Endothelial cell of umbilical vein (primary cell): ENCODE measurements around the gene TF. TPM values are rescaled to one million over a fixed set of nuclear protein-coding genes. Genes with fewer than 3 reads are reported as not detected.

ENCODE experiments used
- BruUV-seq: library from RNA; stranded (reverse); fragments of 400-500 nt; replicated peaks from 2 replicates; lab custom pipeline; 2021; lab: Mats Ljungman, UMichigan
- CTCF ChIA-PET: fragments of 300-600, 350-600 bp; sonication (Branson Sonifier 250); formaldehyde crosslinking; loops from one replicate; lab custom pipeline; 2021; ENCODE audit warnings: antibody characterized with exemption, inconsistent platforms; lab: Charles Lee
- POLR2A ChIA-PET: fragments of 300-600, 350-600 bp; sonication (Branson Sonifier 250); formaldehyde crosslinking; loops from one replicate; lab custom pipeline; 2021; ENCODE audit warnings: antibody characterized with exemption, inconsistent platforms; lab: Charles Lee
- DNase-seq: peaks from one replicate; pipeline ENCODE4 v3.0.0-alpha.2; 2011; ENCODE audit warnings: low read depth, low spot score
- FAIRE-seq: peaks from 2 replicates; lab custom pipeline; 2011; peaks lifted over from hg19 to GRCh38; lab: Jason Lieb, UNC
- H2AFZ ChIP-seq: 2 replicates; pipeline ENCODE4 v1.6.0; 2012; ENCODE audit warnings: low read depth, low read length, control low read depth, inconsistent platforms
- H3K27ac ChIP-seq: 2 replicates; pipeline ENCODE4 v1.5.1; 2011; ENCODE audit warnings: low read depth, mild to moderate bottlenecking, control low read depth, low read length, moderate library complexity; ENCODE audit not compliant: insufficient read depth
- H3K27me3 ChIP-seq, 2 experiments: 2 replicates each; pipeline versions ENCODE4 v1.6.0 to v1.6.1; 2011; ENCODE audit warnings: low read length in 2 of 2, mixed read lengths in 1 of 2; ENCODE audit not compliant: control insufficient read depth in 2 of 2, insufficient read depth in 2 of 2
- H3K36me3 ChIP-seq, 2 experiments: 2 replicates in 1 of 2; 3 replicates in 1 of 2; pipeline ENCODE4 v1.5.1; 2011; ENCODE audit warnings: low read length in 2 of 2, mild to moderate bottlenecking in 1 of 2, moderate library complexity in 1 of 2; ENCODE audit not compliant: control insufficient read depth in 2 of 2, insufficient read depth in 2 of 2; ENCODE audit errors: extremely low read depth in 1 of 2
- H3K4me1 ChIP-seq: 3 replicates; pipeline ENCODE4 v1.5.1; 2011; ENCODE audit warnings: mild to moderate bottlenecking, low read length; ENCODE audit not compliant: control insufficient read depth, insufficient read depth; ENCODE audit errors: extremely low read depth
- H3K4me2 ChIP-seq: 2 replicates; pipeline ENCODE4 v1.6.1; 2011; ENCODE audit warnings: low read length, control low read depth, mixed read lengths; ENCODE audit not compliant: insufficient read depth
- H3K4me3 ChIP-seq, 3 experiments: fragments of 200-600 bp in 1 of 3; sonication (generic), shearing (Covaris generic) in 1 of 3; replicated peaks in 1 of 3; 2 replicates each; pipeline ENCODE4 v1.5.1; 2011 to 2016; ENCODE audit warnings: control low read depth in 3 of 3, low read length in 3 of 3, mild to moderate bottlenecking in 2 of 3, inconsistent platforms in 1 of 3, low read depth in 1 of 3, moderate library complexity in 1 of 3; ENCODE audit not compliant: insufficient read depth in 1 of 3
- H3K79me2 ChIP-seq: 2 replicates; pipeline ENCODE4 v1.6.0; 2012; ENCODE audit warnings: low read length, inconsistent platforms; ENCODE audit not compliant: control insufficient read depth, insufficient read depth
- H3K9ac ChIP-seq: replicated peaks from 2 replicates; pipeline ENCODE3; 2011; ENCODE audit warnings: low read length, control low read depth; ENCODE audit not compliant: insufficient read depth; ENCODE audit errors: extremely low read depth
- H3K9me1 ChIP-seq: replicated peaks from 3 replicates; pipeline ENCODE4 v1.6.0; 2011; ENCODE audit warnings: mild to moderate bottlenecking, low read length; ENCODE audit not compliant: control insufficient read depth, insufficient read depth; ENCODE audit errors: extremely low read depth
- H3K9me3 ChIP-seq: replicated peaks from 2 replicates; pipeline ENCODE4 v1.5.1; 2012; ENCODE audit warnings: low read length, inconsistent platforms; ENCODE audit not compliant: control insufficient read depth, insufficient read depth
- H4K20me1 ChIP-seq: replicated peaks from 2 replicates; pipeline ENCODE3; 2011; ENCODE audit warnings: mild to moderate bottlenecking, low read length; ENCODE audit not compliant: control insufficient read depth, insufficient read depth; ENCODE audit errors: extremely low read depth
- EZH2 ChIP-seq: IDR thresholded peaks from 2 replicates; pipeline ENCODE4 v1.6.1; 2012; ENCODE audit warnings: borderline replicate concordance, low read depth, mild to moderate bottlenecking, moderate library complexity, low read length, inconsistent platforms; ENCODE audit not compliant: severe bottlenecking
- FOS ChIP-seq: IDR thresholded peaks from 2 replicates; pipeline ENCODE4 v1.6.1; 2011; ENCODE audit warnings: mild to moderate bottlenecking, low read length, moderate library complexity, borderline replicate concordance; ENCODE audit not compliant: insufficient read depth
- GATA2 ChIP-seq: IDR thresholded peaks from 2 replicates; pipeline ENCODE4 v1.7.0; 2011; ENCODE audit warnings: low read depth, mild to moderate bottlenecking, moderate library complexity, mixed read lengths, low read length; ENCODE audit not compliant: insufficient read length, insufficient read depth
- JUN ChIP-seq: IDR thresholded peaks from 2 replicates; pipeline ENCODE4 v1.6.1; 2011; ENCODE audit warnings: borderline replicate concordance, low read depth; ENCODE audit not compliant: insufficient read length, insufficient read depth
- MYC ChIP-seq: IDR thresholded peaks from one replicate; pipeline ENCODE4 v1.6.1; 2011; ENCODE audit warnings: mild to moderate bottlenecking, low read depth, low read length
- POLR2A ChIP-seq: IDR thresholded peaks from 2 replicates; pipeline ENCODE4 v1.6.1; 2012; ENCODE audit warnings: low read depth, mild to moderate bottlenecking, control low read depth, low read length
- POLR2AphosphoS5 ChIP-seq: IDR thresholded peaks from 2 replicates; pipeline ENCODE4 v1.6.1; 2012; ENCODE audit warnings: low read depth, mild to moderate bottlenecking, control low read depth, low read length, moderate library complexity; ENCODE audit not compliant: insufficient read depth
- dilution Hi-C: fragments of 300-500 bp; cut with MboI; formaldehyde crosslinking; loops from one replicate; pipeline ENCODE4 v1.15.0; 2019; ENCODE audit warnings: low sequenced_read_pairs; ENCODE audit not compliant: extremely low pct_ligation_motif_present
- intact Hi-C: fragments of 100-400 bp; cut with micrococcal nuclease; formaldehyde crosslinking; loops from one replicate; pipeline ENCODE4 v1.10.0; 2022
- polyA plus RNA-seq, 4 experiments: library from polyadenylated mRNA; depleted of rRNA in 3 of 4; stranded (reverse) in 3 of 4; unstranded in 1 of 4; fragments of >200 nt; gene quantifications; 2 replicates each; pipeline versions ENCODE4 v1.2.1 to v1.2.3, GENCODE V29; 2011 to 2012; ENCODE audit warnings: missing spikeins in 1 of 4
- total RNA-seq: library from RNA; stranded (reverse); gene quantifications from 2 replicates; pipeline ENCODE4 v1.2.3, GENCODE V29; 2021
- TF ChIP-seq, protein P1 (sequence below), 2 donors: IDR thresholded peaks; 1 replicate in 1 of 2; 2 replicates in 1 of 2; pipeline ENCODE4 v1.5.1; 2011; ENCODE audit warnings: low read length in 2 of 2, mild to moderate bottlenecking in 2 of 2, moderate library complexity in 2 of 2, control low read depth in 1 of 2, inconsistent platforms in 1 of 2, low read depth in 1 of 2; ENCODE audit not compliant: insufficient read depth in 1 of 2; ENCODE audit errors: extremely low read depth in 1 of 2
- TF ChIP-seq, protein P2 (sequence below): IDR thresholded peaks from 2 replicates; pipeline ENCODE4 v1.6.1; 2011; ENCODE audit not compliant: insufficient read depth, insufficient read length

TF gene
- total and polyA plus RNA-seq, 2 donors (not counting 3 experiments of a cell fraction or from before 2014, with no cell fraction given): 0.32 to 0.69 TPM

DNA sequence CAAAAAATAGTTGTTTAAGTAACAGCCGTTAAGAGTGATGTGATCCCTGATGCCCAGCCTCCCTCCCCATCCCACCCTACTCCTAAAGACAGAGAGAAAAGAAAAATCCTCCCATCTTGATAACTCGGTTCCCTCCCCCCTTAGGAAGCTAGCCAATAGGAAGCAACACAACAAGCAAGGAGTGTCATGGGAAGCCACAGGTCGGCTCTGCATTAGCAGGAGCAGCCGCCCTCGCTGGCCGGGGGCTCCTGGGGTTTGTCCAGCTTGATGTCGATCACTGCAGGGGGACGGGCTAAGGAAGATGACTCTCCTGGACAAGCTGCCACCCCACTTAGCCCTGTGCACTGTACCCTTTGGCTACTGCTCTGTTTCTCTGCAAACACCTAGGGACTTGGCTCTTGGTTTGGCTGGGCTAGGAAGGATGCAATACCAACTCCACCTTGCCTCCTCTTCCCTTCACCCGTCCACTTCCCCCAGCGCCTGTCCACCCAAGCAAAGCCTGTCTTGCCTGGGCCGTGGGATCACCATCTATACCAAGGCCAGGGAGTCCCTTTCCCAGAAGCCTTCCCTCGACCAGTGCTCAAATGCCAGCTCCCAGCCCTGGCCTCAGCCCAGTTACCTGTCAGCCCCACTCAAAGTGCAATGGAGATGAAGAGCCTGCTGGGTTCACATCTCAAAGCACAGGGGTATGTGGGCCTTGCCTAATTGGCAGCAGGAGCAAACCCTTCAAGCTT lies 82.5 kb downstream of the TF start:
- TF ChIP-seq POLR2AphosphoS5 (no peak), JUN (no peak), POLR2A (no peak), GATA2 (no peak), MYC (no peak), FOS (no peak), EZH2 (no peak)
- TF ChIP-seq, protein P1, sequence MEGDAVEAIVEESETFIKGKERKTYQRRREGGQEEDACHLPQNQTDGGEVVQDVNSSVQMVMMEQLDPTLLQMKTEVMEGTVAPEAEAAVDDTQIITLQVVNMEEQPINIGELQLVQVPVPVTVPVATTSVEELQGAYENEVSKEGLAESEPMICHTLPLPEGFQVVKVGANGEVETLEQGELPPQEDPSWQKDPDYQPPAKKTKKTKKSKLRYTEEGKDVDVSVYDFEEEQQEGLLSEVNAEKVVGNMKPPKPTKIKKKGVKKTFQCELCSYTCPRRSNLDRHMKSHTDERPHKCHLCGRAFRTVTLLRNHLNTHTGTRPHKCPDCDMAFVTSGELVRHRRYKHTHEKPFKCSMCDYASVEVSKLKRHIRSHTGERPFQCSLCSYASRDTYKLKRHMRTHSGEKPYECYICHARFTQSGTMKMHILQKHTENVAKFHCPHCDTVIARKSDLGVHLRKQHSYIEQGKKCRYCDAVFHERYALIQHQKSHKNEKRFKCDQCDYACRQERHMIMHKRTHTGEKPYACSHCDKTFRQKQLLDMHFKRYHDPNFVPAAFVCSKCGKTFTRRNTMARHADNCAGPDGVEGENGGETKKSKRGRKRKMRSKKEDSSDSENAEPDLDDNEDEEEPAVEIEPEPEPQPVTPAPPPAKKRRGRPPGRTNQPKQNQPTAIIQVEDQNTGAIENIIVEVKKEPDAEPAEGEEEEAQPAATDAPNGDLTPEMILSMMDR (IDR thresholded peaks at IDR 0.05; ENCODE audit: extremely low read depth in 1 of 2, insufficient read depth in 1 of 2, low read depth in 1 of 2, low read length in 2 of 2): no peak
- TF ChIP-seq, protein P2, sequence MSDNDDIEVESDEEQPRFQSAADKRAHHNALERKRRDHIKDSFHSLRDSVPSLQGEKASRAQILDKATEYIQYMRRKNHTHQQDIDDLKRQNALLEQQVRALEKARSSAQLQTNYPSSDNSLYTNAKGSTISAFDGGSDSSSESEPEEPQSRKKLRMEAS: no peak
- BruUV-seq: no TSS peak
- no peaks in the 10 kb centered on the region for H3K4me1 ChIP-seq
- H3K36me3 ChIP-seq: no peaks in the 10 kb centered on the region
- H2AFZ ChIP-seq: no peak overlapping the region
- ChIA-PET CTCF (interaction anchor here (0.6 to 1.5 kb wide), 2 partner anchors 383 to 532 kb away, joined by 3 to 5 read pairs; no protein-coding TSS in a partner anchor), POLR2A (interaction anchor here (0.7 kb wide), 1 partner anchor 646 kb away, joined by 6 read pairs; no protein-coding TSS in a partner anchor)
- no peaks in the 10 kb centered on the region for H3K9me3 ChIP-seq
- H3K79me2 ChIP-seq: no peaks in the 10 kb centered on the region
- no peak overlapping the region for H3K27ac ChIP-seq
- no peak overlapping the region for H3K4me3 ChIP-seq
- DNase-seq (no peak), FAIRE-seq (no peak)
- dilution Hi-C loops (no loop called here), intact Hi-C loops (no loop called here)
- no peak overlapping the region for H3K9ac ChIP-seq
- no peaks in the 10 kb centered on the region for H4K20me1 ChIP-seq
- no peak overlapping the region for H3K4me2 ChIP-seq
- H3K9me1 ChIP-seq: no peaks in the 10 kb centered on the region
- H3K27me3 ChIP-seq: no peaks in the 10 kb centered on the region
